Measurements from ENCODE around the gene PRR20D.
"Not testable (repeated sequence)": the region's sequence is repeated elsewhere in the genome, so short reads cannot be mapped to it uniquely, and the experiment has no call there.

Gene PRR20D

DNA sequence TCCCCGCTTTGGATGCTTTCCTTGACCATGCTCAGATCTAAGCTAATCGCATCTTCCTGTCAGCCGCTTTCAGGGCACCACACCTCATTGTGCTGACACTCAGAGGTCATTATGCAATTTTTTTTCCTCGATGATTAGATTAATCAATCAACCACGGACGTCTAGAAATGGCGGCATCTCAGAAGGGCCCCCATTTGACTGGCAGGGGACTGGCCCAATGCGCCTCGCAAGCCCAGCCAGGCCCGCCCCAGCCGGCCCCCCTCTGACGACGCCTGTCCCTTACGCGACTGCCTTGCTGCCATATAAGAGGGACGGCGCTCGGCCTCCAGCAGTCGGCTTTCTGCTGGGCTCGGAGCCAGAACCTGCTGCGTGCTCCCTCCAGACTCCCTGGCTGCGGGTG is at the start of gene PRR20D:
PRR20D (plus strand) TSS at position 301 of the 400 bp plus-strand sequence. CDS start 387 bp downstream, outside the sequence.
- not testable (repeated sequence) for H3K27ac ChIP-seq, H3K4me3 ChIP-seq

DNA sequence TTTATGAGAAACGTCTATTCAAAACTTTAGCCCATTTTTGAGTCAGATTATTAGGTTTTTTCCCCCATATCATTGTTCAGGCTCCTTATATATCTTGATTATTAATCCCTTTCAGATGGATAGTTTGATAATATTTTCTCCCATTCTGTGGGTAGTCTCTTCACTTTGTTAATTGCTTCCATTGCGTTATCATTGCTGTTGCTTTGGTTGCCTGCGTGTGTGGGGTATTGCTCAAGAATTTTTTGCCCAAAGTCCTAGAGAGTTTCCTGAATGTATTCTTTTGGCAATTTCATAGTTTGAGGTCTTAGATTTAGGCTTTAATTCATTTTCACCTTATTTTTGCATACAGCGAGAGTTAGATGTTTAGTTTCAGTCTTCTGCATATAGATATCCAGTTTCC is 45.5 kb upstream of the PRR20D start:
- no peak overlapping the region for H3K27ac ChIP-seq
- no peak overlapping the region for H3K4me3 ChIP-seq

DNA sequence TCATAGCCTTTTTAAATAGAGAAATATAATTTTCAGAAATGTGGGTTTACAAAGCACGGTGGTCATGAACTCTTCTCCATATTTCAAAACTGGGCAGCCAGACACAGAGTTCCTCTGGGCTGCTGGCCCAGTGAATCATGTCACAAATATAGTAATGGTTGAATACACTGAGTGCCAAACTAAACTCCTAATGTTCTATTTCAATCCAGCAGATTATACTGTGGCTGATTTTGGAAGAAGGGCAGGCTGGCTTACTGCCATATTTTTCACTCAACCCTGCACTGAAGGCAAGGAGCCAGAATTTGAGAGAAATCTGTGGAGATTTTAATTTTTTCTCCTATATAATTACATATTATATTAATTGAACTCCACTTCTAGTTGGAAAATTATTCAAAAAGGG is 36.8 kb upstream of the PRR20D start:
- no peak overlapping the region for H3K4me3 ChIP-seq
- H3K27ac ChIP-seq = no peak overlapping the region

DNA sequence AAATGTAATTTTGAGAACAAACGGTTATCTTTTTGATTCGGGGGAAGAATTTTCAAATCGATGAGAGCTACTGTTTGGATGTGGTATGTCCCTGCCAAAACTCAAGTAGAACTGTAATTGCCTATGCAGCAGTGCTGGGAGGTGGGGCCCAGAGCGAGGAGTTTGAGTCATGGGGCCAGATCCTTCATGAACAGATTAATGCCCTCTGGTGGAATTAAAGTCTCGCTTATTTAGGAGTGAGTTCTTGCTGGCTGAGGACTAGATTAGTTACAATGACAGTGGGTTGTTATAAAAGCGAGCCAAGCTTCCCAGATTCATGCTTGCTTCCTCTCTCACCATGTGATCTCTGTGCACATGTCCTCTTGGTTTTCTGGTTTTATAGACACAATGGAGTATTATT is 31.5 kb upstream of the PRR20D start:
- no peak overlapping the region for H3K4me3 ChIP-seq
- H3K27ac ChIP-seq = no peak overlapping the region

DNA sequence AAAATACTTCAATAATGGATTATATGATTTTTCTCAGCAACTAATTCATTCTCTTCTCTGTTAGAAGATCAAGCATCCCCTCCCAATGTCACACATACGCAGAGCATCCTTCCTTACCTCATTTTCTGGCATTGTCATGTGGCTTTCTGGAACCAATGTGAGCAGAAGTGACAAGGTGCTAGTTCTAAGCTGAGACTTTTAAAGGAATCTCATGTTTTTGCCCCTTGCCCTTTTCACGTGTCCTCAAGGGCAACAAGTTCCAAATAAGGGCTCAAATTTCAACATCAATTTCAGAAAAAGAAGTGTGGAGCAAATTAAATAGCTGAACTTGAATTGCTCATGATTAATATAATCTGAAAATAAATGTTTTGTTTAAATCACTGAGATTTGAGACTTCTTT is 24.3 kb upstream of the PRR20D start:
- H3K4me3 ChIP-seq = no peak overlapping the region
- no peak overlapping the region for H3K27ac ChIP-seq

DNA sequence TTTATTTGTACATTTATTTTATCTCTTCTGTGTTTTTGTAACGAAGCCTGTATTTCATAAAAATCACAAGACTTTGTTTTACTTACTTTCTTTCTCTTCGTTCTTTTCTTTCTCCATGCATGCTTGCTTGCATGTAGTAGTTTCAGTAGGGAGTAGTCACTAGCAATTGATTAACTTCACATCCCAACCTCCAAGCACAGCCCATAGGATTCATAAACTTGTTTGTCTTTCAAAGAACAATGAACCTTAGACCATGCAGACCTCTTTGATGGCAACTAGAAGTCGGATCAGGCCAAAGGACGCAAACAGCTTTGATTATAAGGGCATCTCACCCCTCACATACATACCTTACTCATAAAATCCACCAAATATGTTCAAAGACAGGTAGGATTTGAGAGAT is 22.8 kb upstream of the PRR20D start:
- H3K27ac ChIP-seq = no peak overlapping the region

DNA sequence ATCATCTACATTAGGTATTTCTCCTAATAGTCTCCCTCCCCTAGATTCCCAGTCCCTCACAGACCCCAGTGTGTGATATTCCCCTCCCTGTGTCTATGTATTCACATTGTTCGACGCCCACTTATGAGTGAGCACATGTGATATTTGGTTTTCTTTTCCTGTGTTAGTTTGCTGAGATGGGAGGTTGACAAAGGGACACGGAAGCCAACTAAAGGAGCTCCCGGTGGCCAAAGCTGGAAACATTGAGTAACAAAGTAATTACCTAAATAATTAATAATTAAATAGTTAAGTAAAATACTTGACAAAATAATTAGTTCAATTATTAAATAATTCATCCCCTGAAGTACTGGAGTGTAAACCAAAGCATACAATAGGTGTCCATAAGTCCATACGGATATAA is 21.4 kb upstream of the PRR20D start:
- no peak overlapping the region for H3K27ac ChIP-seq
- no peak overlapping the region for H3K4me3 ChIP-seq

More for the DNA sequence above, 22.8 kb upstream of the PRR20D start:
- no peak overlapping the region for H3K4me3 ChIP-seq

DNA sequence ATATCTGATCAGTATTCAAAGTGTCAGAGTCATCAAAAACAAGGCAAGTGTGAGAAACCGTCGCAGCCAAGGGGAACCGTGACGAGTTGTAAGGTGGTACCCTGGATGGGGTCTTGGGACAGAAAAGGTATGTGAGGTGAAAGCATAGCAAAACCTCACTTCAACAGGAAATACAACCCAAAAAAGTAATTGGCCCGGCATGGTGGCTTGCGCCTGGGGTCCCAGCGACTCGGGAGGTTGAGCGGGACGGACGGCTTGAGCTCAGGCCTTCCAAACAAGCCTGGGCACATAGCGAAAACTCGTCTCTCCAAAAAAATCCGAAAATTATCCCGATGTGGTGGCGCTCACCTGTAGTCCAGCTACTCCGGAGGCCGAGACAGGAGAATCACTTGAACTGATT is 20.7 kb upstream of the PRR20D start:
- H3K27ac ChIP-seq, H3K4me3 ChIP-seq: not testable (repeated sequence)

DNA sequence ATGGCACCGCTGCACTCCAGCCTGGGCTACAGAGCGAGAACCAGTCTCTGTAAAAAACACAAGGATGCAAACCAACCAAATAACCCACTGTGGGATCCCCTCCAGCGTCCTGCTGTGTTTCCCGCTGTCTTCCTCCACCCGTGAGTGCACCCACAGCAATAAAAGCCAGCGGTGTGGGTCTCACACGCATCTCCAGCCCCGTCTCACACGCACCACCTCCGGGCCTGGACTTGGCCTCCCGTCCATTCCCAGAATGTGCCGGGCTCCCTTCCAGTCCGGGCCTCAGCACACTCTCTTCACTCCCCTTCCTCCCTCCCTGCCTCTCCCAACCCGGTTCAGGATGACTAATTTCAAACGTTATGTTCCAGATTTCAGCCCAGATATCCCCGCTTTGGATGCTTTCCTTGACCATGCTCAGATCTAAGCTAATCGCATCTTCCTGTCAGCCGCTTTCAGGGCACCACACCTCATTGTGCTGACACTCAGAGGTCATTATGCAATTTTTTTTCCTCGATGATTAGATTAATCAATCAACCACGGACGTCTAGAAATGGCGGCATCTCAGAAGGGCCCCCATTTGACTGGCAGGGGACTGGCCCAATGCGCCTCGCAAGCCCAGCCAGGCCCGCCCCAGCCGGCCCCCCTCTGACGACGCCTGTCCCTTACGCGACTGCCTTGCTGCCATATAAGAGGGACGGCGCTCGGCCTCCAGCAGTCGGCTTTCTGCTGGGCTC is 20.0 kb upstream of the PRR20D start, which contains the start of gene PRR20A:
PRR20A (plus strand) TSS at position 684 of the 734 bp plus-strand sequence. CDS start 387 bp downstream, outside the sequence.
- H3K27ac ChIP-seq, H3K4me3 ChIP-seq: not testable (repeated sequence)

DNA sequence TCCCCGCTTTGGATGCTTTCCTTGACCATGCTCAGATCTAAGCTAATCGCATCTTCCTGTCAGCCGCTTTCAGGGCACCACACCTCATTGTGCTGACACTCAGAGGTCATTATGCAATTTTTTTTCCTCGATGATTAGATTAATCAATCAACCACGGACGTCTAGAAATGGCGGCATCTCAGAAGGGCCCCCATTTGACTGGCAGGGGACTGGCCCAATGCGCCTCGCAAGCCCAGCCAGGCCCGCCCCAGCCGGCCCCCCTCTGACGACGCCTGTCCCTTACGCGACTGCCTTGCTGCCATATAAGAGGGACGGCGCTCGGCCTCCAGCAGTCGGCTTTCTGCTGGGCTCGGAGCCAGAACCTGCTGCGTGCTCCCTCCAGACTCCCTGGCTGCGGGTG is 13.2 kb upstream of the PRR20D start, which contains the start of gene PRR20B:
PRR20B (plus strand) TSS at position 301 of the 400 bp plus-strand sequence. CDS start 387 bp downstream, outside the sequence.
- not testable (repeated sequence) for H3K27ac ChIP-seq, H3K4me3 ChIP-seq

DNA sequence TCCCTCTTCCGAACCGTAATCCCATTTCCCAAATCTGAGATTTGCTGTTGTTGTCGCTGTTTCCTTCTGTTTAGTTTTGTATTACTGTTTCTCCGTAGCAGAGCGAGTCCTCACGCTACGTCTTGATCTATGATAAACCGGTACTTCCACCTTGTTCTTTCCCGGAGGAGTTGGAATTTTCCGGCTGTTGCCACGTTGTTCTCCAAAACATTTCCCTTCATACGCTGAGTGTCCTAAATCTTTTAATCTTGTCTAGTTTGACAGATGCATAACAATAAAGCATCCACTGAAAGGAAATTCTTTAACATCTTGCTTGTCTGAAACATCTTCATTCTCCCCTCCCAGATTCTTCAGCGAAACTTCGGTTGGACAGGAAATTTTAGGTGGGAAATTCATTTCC is 12.3 kb upstream of the PRR20D start:
- H3K27ac ChIP-seq, H3K4me3 ChIP-seq: not testable (repeated sequence)

DNA sequence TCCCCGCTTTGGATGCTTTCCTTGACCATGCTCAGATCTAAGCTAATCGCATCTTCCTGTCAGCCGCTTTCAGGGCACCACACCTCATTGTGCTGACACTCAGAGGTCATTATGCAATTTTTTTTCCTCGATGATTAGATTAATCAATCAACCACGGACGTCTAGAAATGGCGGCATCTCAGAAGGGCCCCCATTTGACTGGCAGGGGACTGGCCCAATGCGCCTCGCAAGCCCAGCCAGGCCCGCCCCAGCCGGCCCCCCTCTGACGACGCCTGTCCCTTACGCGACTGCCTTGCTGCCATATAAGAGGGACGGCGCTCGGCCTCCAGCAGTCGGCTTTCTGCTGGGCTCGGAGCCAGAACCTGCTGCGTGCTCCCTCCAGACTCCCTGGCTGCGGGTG is 6.7 kb upstream of the PRR20D start, which contains the start of gene PRR20C:
PRR20C (plus strand) TSS at position 301 of the 400 bp plus-strand sequence. CDS start 387 bp downstream, outside the sequence.
- not testable (repeated sequence) for H3K27ac ChIP-seq, H3K4me3 ChIP-seq

DNA sequence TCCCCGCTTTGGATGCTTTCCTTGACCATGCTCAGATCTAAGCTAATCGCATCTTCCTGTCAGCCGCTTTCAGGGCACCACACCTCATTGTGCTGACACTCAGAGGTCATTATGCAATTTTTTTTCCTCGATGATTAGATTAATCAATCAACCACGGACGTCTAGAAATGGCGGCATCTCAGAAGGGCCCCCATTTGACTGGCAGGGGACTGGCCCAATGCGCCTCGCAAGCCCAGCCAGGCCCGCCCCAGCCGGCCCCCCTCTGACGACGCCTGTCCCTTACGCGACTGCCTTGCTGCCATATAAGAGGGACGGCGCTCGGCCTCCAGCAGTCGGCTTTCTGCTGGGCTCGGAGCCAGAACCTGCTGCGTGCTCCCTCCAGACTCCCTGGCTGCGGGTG is 6.5 kb downstream of the PRR20D start, which contains the start of gene PRR20E:
PRR20E (plus strand) TSS at position 301 of the 400 bp plus-strand sequence. CDS start 387 bp downstream, outside the sequence.
- not testable (repeated sequence) for H3K27ac ChIP-seq, H3K4me3 ChIP-seq

DNA sequence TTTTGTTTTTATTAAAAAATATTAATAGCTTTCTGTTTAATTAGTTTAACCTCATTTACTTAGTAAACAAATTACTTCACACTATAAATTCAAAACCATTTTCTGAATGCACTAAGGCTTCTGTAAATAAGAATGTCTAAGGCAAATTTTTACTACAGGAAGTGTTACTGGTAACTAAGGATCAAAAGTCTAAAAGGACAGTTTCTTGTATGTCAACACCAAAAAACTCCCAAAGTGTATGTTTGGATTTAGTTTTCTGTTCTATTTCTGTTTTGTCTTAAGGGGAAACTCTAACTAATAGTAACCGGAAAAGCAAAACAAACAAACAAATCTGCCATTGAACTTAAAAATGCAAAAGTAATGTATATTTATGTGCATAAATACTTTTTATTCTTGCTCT is 31.2 kb downstream of the PRR20D start:
- Histone ChIP-seq H3K27ac (no peak overlapping the region), H3K4me3 (no peak overlapping the region)

DNA sequence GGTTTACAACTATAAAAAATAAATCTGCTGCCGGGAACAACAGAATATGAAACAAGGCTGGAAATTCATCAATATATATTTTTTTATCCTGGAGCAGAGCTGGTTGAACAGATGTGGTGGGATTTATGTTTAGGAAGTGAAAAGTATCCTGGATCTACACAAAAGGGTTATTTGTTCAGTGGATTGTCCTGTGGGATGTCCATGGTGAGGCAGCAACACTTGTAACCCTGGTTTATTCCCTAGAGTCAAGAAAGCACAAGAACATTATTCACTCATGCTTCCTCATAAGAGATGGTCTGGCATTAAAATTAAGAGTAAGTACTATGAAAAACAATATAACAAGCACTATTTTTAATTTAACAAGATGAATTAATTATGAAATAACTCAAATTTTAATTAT is 52.6 kb downstream of the PRR20D start:
- H3K4me3 ChIP-seq = no peak overlapping the region

More for the DNA sequence above, 52.6 kb downstream of the PRR20D start:
- H3K27ac ChIP-seq = no peak overlapping the region

All from skin epidermis (tissue), 12 donors.